Esophagus (tissue), 2 donors: ENCODE measurements around the gene AGMAT. TPM values are rescaled to one million over a fixed set of nuclear protein-coding genes. Genes with fewer than 3 reads are reported as not detected.

Source experiments
- H3K27ac ChIP-seq, 2 donors: one replicate each; pipeline ENCODE4 v1.5.1; 2013; ENCODE audit warnings: low read depth in 2 of 2, mild to moderate bottlenecking in 2 of 2, inconsistent platforms in 1 of 2, low read length in 1 of 2, moderate library complexity in 1 of 2
- H3K27me3 ChIP-seq, 2 donors: one replicate each; pipeline ENCODE4 v1.6.1; 2013; ENCODE audit warnings: low read length in 2 of 2, control low read depth in 1 of 2, mild to moderate bottlenecking in 1 of 2; ENCODE audit not compliant: insufficient read depth in 2 of 2, control insufficient read depth in 1 of 2
- H3K36me3 ChIP-seq, 2 donors: one replicate each; pipeline ENCODE4 v1.6.1; 2013; ENCODE audit warnings: low read length in 1 of 2; ENCODE audit not compliant: control insufficient read depth in 2 of 2, insufficient read depth in 2 of 2
- H3K4me1 ChIP-seq, 2 donors: one replicate each; pipeline ENCODE4 v1.6.1; 2013; ENCODE audit warnings: low read length in 1 of 2; ENCODE audit not compliant: control insufficient read depth in 2 of 2, insufficient read depth in 2 of 2
- H3K4me3 ChIP-seq, 2 donors: one replicate each; pipeline ENCODE4 v1.5.1; 2013; ENCODE audit warnings: low read length in 2 of 2, mild to moderate bottlenecking in 2 of 2, low read depth in 1 of 2, moderate library complexity in 1 of 2
- H3K9me3 ChIP-seq, 2 donors: one replicate each; pipeline ENCODE4 v1.6.1; 2013; ENCODE audit warnings: mild to moderate bottlenecking in 2 of 2, low read depth in 1 of 2, low read length in 1 of 2, moderate library complexity in 1 of 2; ENCODE audit not compliant: control insufficient read depth in 2 of 2, insufficient read depth in 1 of 2
- WGBS, 2 donors: extraction: QIAGEN DNeasy Blood & Tissue Kit; methylation state at CpG; one replicate each; pipeline ENCODE4 v1.1.7; 2013; 5-methylcytosine and 5-hydroxymethylcytosine counted together
- polyA plus RNA-seq, 2 donors: library from polyadenylated mRNA; stranded (reverse); fragments of 200-250 nt; gene quantifications; one replicate each; pipeline ENCODE4 v1.2.3, GENCODE V29; 2013
- donor health status: healthy with polysubstance abuse.
- donor health status: Bipolar disorder and iron deficiency.

AGMAT gene
- polyA plus RNA-seq, 2 donors = 0.16 to 0.27 TPM

DNA sequence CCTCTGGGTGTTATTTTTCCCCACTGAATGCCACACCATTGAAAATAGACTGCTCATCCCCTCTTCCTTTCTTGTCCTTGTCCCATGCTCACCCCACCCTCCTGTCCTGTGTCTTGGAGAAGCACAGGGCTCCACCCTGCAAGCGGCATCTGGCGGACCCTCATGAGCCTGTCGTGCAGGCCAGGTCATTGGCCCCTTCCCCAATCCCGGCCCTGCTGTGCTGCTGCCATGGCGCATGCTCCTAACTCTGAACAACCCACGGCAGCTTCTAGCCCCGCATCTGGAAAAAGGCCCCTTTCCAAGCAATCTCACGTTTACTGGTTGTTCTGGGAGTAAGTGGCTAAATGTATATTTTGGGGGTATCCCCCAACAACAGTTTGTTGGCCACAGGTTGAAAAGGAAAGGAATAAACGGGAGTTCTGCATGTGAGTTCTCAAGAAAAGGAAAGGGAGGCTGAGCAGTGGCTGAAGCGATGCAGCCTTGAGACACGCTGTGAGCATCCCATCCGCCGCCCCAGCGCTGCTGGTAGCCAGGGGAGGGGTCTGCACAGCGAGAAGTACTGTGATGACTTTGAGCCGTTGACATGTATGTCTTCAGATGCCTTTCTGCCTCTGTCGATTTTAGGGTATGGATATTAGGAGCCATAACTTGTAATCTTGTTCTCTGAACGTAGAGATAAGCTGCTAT lies 16.3 kb downstream of the AGMAT start:
- no peaks in the 10 kb centered on the region for H3K4me1 ChIP-seq
- 90 to 94% methylated on average over 18 of the region's 18 CpGs for WGBS, 2 donors
- no peaks in the 10 kb centered on the region for H3K9me3 ChIP-seq
- H3K36me3 ChIP-seq = peaks cover 24 to 34% of the 10 kb centered on the region in 2 donors
- no peak overlapping the region for H3K4me3 ChIP-seq
- no peak overlapping the region for H3K27ac ChIP-seq
- no peaks in the 10 kb centered on the region for H3K27me3 ChIP-seq

GRCh38 chr1:15559189-15559810 lies 25.6 kb downstream of the AGMAT start:
- Histone ChIP-seq H3K27me3 (no peaks in the 10 kb centered on the region), H3K4me3 (no peak overlapping the region), H3K4me1 (no peaks in the 10 kb centered on the region), H3K9me3 (no peaks in the 10 kb centered on the region), H3K27ac (peak overlapping the region; percentile 51 to 84), H3K36me3 (peaks cover 3 to 7% of the 10 kb centered on the region in 2 donors)
- 57 to 59% methylated on average over 12 of the region's 12 CpGs for WGBS, 2 donors

DNA sequence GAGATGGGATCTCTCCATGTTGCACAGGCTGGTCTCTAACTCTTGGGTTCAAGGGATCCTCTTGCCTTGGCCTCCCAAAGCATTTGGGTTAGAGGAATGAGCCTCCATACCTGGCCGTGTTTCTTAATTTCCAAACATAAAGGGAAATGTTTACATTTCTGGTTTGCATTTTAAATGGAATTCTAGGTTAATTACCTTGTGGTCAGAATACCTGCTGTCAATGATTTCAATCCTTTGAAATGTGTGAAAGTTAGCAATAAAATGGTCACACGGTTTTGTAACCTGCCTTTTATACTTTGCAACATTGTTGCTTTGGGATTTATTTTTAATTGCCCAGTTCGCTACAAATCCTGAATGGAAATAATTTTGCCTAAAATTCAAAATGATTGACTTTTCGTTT lies 26.3 kb downstream of the AGMAT start:
- Histone ChIP-seq H3K36me3 (peaks cover 0 to 3% of the 10 kb centered on the region in 2 donors), H3K27ac (peak overlapping the region in 1 of 2 donors; percentile 51), H3K4me1 (no peaks in the 10 kb centered on the region), H3K4me3 (no peak overlapping the region), H3K9me3 (no peaks in the 10 kb centered on the region), H3K27me3 (no peaks in the 10 kb centered on the region)
- 91 to 93% methylated on average over 4 of the region's 4 CpGs for WGBS, 2 donors

DNA sequence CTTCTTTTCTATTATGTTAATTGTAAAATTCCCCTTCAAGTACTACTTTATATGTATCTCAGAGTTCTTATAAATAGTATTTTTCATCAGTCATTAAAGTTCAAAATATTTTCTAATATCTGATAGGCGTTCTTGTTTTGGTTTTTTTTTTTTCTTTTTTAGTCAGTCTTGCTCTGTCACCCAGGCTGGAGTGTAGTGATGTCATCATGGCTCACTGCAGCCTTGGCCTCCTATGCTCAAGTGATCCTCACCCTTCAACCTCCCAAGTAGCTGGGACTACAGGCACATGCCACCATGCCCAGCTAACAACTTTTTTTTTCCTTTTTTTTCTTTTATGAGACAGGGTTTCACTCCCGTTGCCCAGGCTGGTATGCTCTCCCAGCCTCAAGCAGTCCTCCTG lies 27.3 kb downstream of the AGMAT start:
- Histone ChIP-seq H3K4me1 (no peaks in the 10 kb centered on the region), H3K9me3 (no peaks in the 10 kb centered on the region), H3K4me3 (no peak overlapping the region), H3K27me3 (no peaks in the 10 kb centered on the region), H3K36me3 (peaks cover 0 to 3% of the 10 kb centered on the region in 2 donors), H3K27ac (no peak overlapping the region)
- WGBS, 2 donors = 87 to 96% methylated on average over 2 of the region's 2 CpGs

GRCh38 chr1:15557008-15557407 lies 27.8 kb downstream of the AGMAT start:
- Histone ChIP-seq H3K36me3 (peaks cover 0 to 1% of the 10 kb centered on the region in 2 donors), H3K27me3 (no peaks in the 10 kb centered on the region), H3K9me3 (no peaks in the 10 kb centered on the region), H3K4me3 (no peak overlapping the region), H3K27ac (no peak overlapping the region), H3K4me1 (no peaks in the 10 kb centered on the region)
- WGBS, 2 donors = 86 to 91% methylated on average over 2 of the region's 2 CpGs

DNA sequence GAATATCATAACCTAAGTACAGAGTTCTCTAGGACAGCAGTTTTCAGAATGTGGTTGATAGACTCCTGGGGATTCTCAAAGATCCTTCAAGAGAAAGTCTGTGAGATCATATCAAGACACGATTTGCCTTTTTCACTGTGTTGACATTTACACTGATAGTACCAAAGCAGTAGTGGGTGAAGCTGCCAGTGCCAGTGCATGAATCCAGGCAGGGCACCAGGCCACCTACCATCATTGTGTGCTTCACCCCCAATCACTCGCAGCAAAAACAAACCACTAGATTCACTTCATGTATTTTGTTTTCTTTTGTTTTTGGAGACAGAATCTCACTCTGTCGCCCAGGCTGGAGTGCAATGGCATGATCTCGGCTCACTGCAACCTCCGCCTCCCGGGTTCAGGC lies 34.3 kb downstream of the AGMAT start:
- no peaks in the 10 kb centered on the region for H3K9me3 ChIP-seq
- no peaks in the 10 kb centered on the region for H3K27me3 ChIP-seq
- H3K27ac ChIP-seq = no peak overlapping the region
- WGBS, 2 donors = 88% methylated on average over 6 of the region's 6 CpGs
- H3K4me3 ChIP-seq = no peak overlapping the region
- H3K36me3 ChIP-seq = peaks cover 0 to 8% of the 10 kb centered on the region in 2 donors
- no peaks in the 10 kb centered on the region for H3K4me1 ChIP-seq

DNA sequence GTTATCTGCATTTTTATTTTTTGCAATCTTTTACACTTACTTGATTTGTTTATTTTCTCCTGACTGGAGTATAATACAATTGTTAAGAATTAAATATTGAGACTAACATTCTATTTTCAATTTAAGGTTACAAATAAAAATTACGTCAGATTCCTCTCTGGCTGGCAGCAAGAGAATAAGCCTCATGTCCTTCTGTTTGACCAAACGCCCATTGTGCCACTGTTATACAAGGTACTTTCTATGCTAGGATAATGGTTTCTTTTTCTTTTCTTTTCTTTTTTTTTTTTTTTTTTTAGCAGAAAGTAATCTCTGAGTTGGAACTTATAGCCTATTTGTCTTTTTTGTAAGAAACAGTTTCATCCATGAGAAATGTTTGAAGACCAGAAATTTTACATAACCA lies 38.2 kb downstream of the AGMAT start:
- Histone ChIP-seq H3K27me3 (no peaks in the 10 kb centered on the region), H3K36me3 (peaks cover 0 to 15% of the 10 kb centered on the region in 2 donors), H3K4me1 (no peaks in the 10 kb centered on the region), H3K9me3 (no peaks in the 10 kb centered on the region), H3K4me3 (no peak overlapping the region), H3K27ac (no peak overlapping the region)
- 91 to 93% methylated on average over 2 of the region's 2 CpGs for WGBS, 2 donors

DNA sequence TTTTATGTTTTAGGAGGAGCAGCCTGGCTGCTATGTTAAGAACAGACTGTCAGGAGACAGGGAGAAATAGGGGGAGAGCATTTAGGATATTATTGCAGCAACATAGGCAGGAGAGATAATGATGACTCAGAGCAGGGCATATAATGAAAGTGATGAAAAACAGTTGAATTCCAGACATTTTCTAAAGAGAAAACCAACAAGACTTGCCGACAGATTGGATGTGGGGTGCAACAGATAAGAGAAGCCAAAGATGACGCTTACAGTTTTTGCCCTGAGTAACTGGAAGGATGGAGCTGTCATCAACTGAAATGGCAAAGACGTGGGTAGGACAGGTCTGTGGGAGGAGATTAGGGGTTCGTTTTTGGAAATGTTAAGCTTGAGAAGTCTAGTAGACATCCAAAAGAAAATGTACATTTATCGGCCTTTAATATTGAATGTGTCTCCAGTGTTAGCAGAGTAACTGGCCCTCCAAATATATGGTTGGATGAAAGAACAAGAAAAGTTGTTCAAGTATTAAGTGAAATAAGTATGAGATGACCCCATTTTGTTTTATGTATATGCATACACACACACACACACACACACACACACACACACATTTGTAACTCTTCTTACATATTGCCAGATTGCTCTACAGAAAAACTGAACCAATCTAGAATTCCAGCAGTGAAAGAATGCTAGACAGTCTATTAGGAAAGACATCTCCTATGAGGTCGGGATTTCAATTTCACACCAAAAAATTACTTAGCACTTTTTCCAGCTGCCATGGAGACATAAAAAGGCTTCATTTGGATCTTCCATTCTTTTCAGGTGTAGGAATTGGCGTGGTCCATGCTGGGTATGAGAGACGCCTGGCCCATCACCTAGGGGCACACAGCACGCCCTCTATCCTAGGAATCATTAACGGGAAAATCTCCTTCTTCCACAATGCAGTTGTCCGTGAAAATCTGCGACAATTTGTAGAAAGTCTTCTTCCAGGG lies 41.0 kb downstream of the AGMAT start:
- Histone ChIP-seq H3K4me1 (no peaks in the 10 kb centered on the region), H3K27me3 (no peaks in the 10 kb centered on the region), H3K27ac (no peak overlapping the region), H3K9me3 (no peaks in the 10 kb centered on the region), H3K36me3 (peaks cover 0 to 19% of the 10 kb centered on the region in 2 donors), H3K4me3 (no peak overlapping the region)
- WGBS, 2 donors = 91 to 93% methylated on average over 12 of the region's 12 CpGs

GRCh38 chr1:15543251-15543588 lies 41.6 kb downstream of the AGMAT start:
- WGBS, 2 donors = 86 to 95% methylated on average over 5 of the region's 5 CpGs
- H3K36me3 ChIP-seq = peaks cover 0 to 19% of the 10 kb centered on the region in 2 donors
- H3K4me1 ChIP-seq = no peaks in the 10 kb centered on the region
- H3K4me3 ChIP-seq = no peak overlapping the region
- H3K9me3 ChIP-seq = no peaks in the 10 kb centered on the region
- H3K27ac ChIP-seq = no peak overlapping the region
- H3K27me3 ChIP-seq = no peaks in the 10 kb centered on the region
